K562 (cell line): ENCODE data around the gene ZNF280D.

Experiments
- CREB1 ChIP-seq, 2 experiments: sonication (generic) in 1 of 2; formaldehyde crosslinking in 1 of 2; IDR thresholded peaks; 2 replicates each; pipeline versions ENCODE4 v1.6.1 to v1.8.0; 2012 to 2022; ENCODE audit warnings: inconsistent platforms in 1 of 2, mild to moderate bottlenecking in 1 of 2, missing genetic modification reagents in 1 of 2, moderate library complexity in 1 of 2
- CTCF ChIP-seq, 3 experiments: IDR thresholded peaks in 2 of 3; conservative IDR thresholded peaks in 1 of 3; 2 replicates each; pipeline ENCODE4 v1.5.1; 2011 to 2012; ENCODE audit warnings: low read length in 3 of 3, mild to moderate bottlenecking in 3 of 3, control low read depth in 2 of 3, improper control_type of control experiment in 1 of 3, inconsistent platforms in 1 of 3, low read depth in 1 of 3, mixed read lengths in 1 of 3, moderate library complexity in 1 of 3; ENCODE audit not compliant: insufficient read depth in 2 of 3
- GTF3C2 ChIP-seq: IDR thresholded peaks from 3 replicates; pipeline ENCODE4 v1.6.1; 2011; ENCODE audit warnings: borderline replicate concordance, mild to moderate bottlenecking, moderate library complexity; ENCODE audit not compliant: insufficient read length; ENCODE audit errors: extremely low read depth
- HDGF ChIP-seq: fragments of 450-650 bp; IDR thresholded peaks from 2 replicates; pipeline ENCODE4 v1.6.1; 2016
- NCOR1 ChIP-seq: fragments of 450-650 bp; IDR thresholded peaks from 2 replicates; pipeline ENCODE4 v1.6.1; 2016; ENCODE audit warnings: mild to moderate bottlenecking, moderate library complexity
- PCBP2 ChIP-seq: fragments of 200-400 bp; formaldehyde crosslinking; IDR thresholded peaks from 2 replicates; pipeline ENCODE4 v1.6.1; 2018; ENCODE audit warnings: low read length, low read depth, mild to moderate bottlenecking, moderate library complexity; ENCODE audit not compliant: poor library complexity, severe bottlenecking
- SAFB ChIP-seq: fragments of 200-400 bp; formaldehyde crosslinking; IDR thresholded peaks from 2 replicates; pipeline ENCODE4 v1.6.1; 2017; ENCODE audit warnings: low read depth, low read length, borderline replicate concordance

GRCh38 chr15:56648311-56648710 lies 85.0 kb downstream of the ZNF280D start:
- TF ChIP-seq CREB1 (IDR thresholded peaks at IDR 0.05) (no peak), CREB1 (CRISPR knock-in tag; IDR thresholded peaks at IDR 0.05) (no peak), GTF3C2 (no peak), PCBP2 (no peak), SAFB (no peak), CTCF (IDR thresholded peaks at IDR 0.05 in 2 of 3, conservative IDR thresholded peaks at IDR 0.05 in 1 of 3; ENCODE audit: insufficient read depth in 2 of 3, low read depth in 1 of 3, low read length in 3 of 3) (no peak), HDGF (no peak), NCOR1 (no peak)
